GM12892 (cell line): ENCODE measurements around the gene PLPP2.

Experiments
- POLR2A ChIP-seq: IDR thresholded peaks from 2 replicates; pipeline ENCODE4 v1.6.1; 2011; ENCODE audit warnings: low read depth, low read length, control low read depth
- POLR2AphosphoS5 ChIP-seq: IDR thresholded peaks from 2 replicates; pipeline ENCODE4 v1.6.1; 2011; ENCODE audit warnings: low read depth, low read length, control low read depth
- TAF1 ChIP-seq: IDR thresholded peaks from 2 replicates; pipeline ENCODE4 v1.6.1; 2011; ENCODE audit warnings: low read depth, mild to moderate bottlenecking, control low read depth, low read length, borderline replicate concordance

GRCh38 chr19:292281-292884 is 1.2 kb upstream of the PLPP2 start:
- TF ChIP-seq POLR2A, result no peak
- TF ChIP-seq POLR2AphosphoS5, result no peak
- no peak for TF ChIP-seq TAF1
